GM12874 (cell line): ENCODE data around the gene DUSP28.

Experiments
- TF ChIP-seq, protein P1 (sequence below): IDR thresholded peaks from 2 replicates; pipeline ENCODE4 v1.5.1; 2011; ENCODE audit warnings: low read depth, mild to moderate bottlenecking, control low read depth, low read length, moderate library complexity; ENCODE audit not compliant: insufficient read depth

Gene DUSP28

DNA sequence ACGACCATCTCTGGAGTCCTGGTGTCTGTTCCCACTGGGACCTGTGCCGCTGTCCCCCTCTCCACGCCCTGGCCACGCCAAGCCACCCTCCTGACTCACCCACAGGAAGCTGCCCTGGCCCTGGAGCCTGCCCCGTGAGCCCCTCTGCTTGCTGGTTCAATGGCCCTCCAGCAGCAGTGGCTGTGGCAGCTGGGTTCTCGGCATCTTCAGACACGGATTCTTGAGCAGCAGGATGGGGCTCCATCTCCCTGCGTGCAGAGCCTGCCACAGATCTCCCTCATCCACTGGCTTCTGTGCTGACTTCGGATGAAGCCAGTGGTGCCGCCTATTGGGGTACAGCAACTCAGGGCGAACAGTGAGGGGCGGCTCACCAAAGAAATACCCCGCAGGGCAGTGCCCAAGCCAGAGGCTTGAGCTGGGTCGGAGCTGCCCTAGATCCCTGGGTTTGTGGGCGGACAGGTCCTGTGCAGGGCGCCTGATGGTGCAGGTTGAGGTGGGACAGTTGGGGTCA, 40.3 kb downstream of the DUSP28 start:
- TF ChIP-seq, protein P1, sequence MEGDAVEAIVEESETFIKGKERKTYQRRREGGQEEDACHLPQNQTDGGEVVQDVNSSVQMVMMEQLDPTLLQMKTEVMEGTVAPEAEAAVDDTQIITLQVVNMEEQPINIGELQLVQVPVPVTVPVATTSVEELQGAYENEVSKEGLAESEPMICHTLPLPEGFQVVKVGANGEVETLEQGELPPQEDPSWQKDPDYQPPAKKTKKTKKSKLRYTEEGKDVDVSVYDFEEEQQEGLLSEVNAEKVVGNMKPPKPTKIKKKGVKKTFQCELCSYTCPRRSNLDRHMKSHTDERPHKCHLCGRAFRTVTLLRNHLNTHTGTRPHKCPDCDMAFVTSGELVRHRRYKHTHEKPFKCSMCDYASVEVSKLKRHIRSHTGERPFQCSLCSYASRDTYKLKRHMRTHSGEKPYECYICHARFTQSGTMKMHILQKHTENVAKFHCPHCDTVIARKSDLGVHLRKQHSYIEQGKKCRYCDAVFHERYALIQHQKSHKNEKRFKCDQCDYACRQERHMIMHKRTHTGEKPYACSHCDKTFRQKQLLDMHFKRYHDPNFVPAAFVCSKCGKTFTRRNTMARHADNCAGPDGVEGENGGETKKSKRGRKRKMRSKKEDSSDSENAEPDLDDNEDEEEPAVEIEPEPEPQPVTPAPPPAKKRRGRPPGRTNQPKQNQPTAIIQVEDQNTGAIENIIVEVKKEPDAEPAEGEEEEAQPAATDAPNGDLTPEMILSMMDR, result no peak

DNA sequence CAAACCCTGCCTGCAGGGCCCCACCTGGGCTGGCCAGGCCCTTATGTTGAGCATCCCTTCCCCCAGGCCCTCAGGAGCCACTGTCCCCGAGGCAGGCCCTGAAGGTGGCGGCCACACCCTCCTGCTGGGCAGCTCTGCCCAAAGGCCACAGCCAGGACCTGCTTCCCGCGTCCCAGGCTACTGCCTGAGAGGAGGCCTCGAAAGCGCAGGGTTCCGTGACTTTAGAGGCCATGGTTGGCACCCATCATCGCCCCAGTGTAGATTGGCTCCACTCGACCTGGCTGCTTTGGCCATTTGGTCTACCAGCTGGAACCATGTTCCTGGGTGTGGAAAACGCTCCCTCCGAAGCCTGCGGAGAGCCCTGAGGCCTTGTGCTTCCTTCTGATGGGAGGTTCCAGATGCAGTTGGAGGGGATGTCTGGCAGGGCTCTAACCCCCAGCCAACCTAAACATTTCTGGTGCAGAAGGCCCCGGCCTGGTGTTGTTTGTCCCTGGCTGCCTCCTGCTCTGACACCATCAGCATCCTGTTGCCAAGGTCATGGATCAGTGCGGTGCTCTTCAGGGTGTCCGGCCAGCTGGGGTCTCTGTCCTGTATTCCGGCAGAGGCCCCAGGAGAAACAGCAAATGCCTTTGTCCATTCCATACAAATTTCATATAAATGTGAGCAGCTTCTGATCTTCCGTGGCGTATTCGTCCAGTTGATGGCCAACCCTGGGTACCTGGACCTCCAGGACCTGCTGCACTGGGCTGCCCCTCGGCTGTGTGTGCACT, 41.1 kb downstream of the DUSP28 start:
- TF ChIP-seq, protein P1, result no peak

DNA sequence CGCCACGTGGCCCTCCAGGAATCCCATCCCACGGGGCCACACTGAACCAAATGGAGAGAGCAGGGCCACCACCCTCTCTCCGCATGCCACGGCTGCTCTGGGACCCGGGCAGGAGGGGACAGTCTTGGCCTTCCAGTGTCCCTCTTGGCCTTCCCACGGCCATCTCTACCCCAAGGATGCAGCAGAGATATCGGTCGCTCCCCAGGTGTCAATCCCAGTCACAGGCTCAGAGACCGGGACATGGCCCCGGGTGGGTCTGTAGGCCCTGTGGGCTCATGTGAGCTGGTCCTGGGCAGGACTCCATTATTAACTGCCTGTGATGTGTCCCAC, 41.6 kb downstream of the DUSP28 start:
- TF ChIP-seq, protein P1, result no peak

DNA sequence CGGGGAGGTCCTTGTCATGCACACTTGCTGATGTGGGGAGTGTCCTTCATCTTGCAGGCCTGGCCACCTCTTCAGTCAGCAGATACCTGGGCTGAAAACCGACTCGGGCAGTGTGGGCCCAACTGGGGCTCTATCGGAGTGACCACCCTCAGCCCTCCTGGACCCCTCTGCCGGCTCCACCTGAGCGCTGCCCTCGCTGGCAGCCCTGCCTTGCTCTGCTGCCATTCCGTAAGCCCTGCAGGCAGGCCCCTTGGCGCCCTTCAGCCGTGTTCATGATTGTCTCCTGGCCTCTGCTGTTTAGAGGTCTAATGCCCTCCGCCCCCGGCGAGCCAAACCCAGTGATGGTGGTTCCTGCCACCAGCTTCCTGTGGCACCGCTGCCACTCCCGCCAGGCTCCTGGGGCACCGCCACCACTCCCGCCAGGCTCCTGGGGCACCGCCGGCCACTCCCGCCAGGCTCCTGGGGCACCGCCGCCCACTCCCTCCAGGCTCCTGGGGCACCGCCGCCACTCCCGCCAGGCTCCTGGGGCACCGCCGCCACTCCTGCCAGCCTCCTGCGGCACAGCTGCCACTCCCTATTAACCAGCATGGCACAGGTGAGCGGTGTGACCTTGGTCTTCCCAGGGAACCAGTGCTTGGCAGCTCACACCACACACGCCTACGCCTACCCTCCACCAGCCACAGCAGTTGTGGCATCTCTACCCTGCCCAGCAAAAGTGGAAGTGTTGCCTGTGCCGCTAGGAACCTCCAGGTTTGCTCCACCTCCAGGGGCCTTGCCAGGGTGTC, 42.3 kb downstream of the DUSP28 start:
- TF ChIP-seq, protein P1, result no peak

DNA sequence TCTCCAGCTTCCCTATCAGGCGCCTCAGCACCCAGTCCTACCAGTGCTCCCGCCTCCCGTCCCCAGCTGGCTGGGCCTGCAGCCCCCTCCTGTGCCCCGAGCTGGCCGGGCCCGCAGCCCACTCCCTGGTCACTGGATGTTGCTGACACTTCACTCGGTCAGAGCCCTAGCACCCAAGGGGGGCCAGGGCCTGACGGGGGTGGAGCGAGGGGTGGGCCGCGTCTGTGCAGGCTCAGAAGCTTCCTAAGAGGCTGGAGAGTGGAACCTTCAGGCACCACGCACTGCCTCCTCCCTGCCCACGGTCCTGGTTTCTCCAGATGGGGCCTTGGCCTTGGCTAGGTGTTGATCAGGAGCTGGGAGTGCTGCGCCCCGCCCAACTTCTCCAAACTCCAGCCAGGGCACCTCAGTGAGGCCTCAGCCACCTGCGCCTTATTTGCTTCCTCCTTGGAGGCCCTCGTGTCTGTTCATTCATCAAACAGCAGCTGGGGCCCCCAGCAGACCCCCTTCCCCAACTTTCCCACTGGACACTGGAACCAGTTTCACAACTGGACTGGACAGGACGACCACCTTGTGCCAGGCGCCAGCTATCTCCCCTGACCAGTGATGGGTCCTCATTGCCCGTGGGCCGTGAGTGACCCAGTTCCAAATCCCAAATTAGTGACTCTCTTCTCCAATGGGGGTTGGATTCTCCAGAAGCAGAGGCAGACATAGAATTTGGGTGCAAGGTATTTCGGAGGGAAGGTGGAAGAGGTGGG, 43.1 kb downstream of the DUSP28 start:
- TF ChIP-seq, protein P1, result no peak

DNA sequence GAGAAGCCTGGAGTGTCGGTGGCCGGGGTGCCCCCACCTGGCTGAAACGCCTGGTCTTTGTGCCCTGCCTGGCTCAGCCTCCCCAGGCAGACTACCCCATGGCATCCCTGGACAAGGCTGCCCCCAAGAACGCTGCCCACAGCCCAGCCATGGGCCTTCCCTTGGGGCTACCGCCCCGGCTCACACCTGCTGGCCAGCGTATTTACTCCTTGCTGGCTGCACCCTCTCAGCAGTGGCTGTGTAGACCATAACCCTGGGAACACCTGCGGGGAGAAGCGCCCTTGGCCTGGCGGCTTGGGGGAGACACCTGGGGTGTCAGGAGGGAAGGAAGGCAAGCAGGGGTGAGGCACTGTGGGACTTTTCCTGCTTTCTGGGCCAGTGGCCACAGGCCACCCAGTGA, 43.7 kb downstream of the DUSP28 start:
- TF ChIP-seq, protein P1, result no peak
